ENCODE measurements around the gene SMOC2. TPM values are rescaled to one million over a fixed set of nuclear protein-coding genes. Genes with fewer than 3 reads are reported as not detected.

SMOC2 gene
- polyA plus RNA-seq, 1 of the 3 experiments (the other 2 are of a cell fraction), result not detected

DNA sequence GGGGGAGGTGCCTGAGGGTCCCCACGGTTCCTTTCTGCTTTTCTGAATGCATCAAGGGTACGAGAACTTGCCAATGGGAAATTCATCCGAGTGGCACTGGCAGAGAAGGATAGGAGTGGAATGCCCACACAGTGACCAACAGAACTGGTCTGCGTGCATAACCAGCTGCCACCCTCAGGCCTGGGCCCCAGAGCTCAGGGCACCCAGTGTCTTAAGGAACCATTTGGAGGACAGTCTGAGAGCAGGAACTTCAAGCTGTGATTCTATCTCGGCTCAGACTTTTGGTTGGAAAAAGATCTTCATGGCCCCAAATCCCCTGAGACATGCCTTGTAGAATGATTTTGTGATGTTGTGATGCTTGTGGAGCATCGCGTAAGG, 226.4 kb downstream of the SMOC2 start:
- CTCF ChIA-PET, result interaction anchor here (1.7 kb wide), 1 partner anchor 44 kb away, joined by 6 read pairs; no protein-coding TSS in a partner anchor
- POLR2A ChIA-PET, result no interaction called here
- H3K27me3 ChIP-seq (ENCODE audit: insufficient read depth), result no peaks in the 10 kb centered on the region
- no peak overlapping the region for H3K4me2 ChIP-seq
- no peaks in the 10 kb centered on the region for H3K36me3 ChIP-seq (replicated peaks in 1 of 2; ENCODE audit: control insufficient read depth in 1 of 2, insufficient read depth in 2 of 2, low read length in 1 of 2)
- H3K9me3 ChIP-seq, result no peaks in the 10 kb centered on the region
- H3K79me2 ChIP-seq (ENCODE audit: insufficient read depth), result no peaks in the 10 kb centered on the region
- WGBS (ENCODE audit: low lambda C conversion rate), result 44% methylated on average over 7 of the region's 7 CpGs
- no peaks in the 10 kb centered on the region; a peak in 1 of 4 replicates for H3K4me1 ChIP-seq (ENCODE audit: control insufficient read depth in 1 of 2, insufficient read depth in 2 of 2, low read depth in 1 of 2, low read length in 1 of 2)
- TF ChIP-seq TEAD4 (IDR thresholded peaks at IDR 0.05; ENCODE audit: borderline replicate concordance, insufficient read depth) (no peak), TCF12 (IDR thresholded peaks at IDR 0.05) (no peak), ELF1 (IDR thresholded peaks at IDR 0.05) (no peak), MXI1 (IDR thresholded peaks at IDR 0.05; ENCODE audit: low read depth, low read length) (no peak), EZH2phosphoT487 (IDR thresholded peaks at IDR 0.05; ENCODE audit: borderline replicate concordance, low read depth) (no peak), RFX5 (IDR thresholded peaks at IDR 0.05; ENCODE audit: low read length) (no peak), RXRA (IDR thresholded peaks at IDR 0.05; ENCODE audit: borderline replicate concordance, low read depth) (no peak), CHD2 (IDR thresholded peaks at IDR 0.05; ENCODE audit: low read length, partially characterized antibody) (no peak), YY1 (IDR thresholded peaks at IDR 0.05; ENCODE audit: low read depth) (no peak), SMC3 (IDR thresholded peaks at IDR 0.05; ENCODE audit: low read depth, low read length) (no peak), JUND (IDR thresholded peaks at IDR 0.05) (no peak)
- TF ChIP-seq, protein P1, sequence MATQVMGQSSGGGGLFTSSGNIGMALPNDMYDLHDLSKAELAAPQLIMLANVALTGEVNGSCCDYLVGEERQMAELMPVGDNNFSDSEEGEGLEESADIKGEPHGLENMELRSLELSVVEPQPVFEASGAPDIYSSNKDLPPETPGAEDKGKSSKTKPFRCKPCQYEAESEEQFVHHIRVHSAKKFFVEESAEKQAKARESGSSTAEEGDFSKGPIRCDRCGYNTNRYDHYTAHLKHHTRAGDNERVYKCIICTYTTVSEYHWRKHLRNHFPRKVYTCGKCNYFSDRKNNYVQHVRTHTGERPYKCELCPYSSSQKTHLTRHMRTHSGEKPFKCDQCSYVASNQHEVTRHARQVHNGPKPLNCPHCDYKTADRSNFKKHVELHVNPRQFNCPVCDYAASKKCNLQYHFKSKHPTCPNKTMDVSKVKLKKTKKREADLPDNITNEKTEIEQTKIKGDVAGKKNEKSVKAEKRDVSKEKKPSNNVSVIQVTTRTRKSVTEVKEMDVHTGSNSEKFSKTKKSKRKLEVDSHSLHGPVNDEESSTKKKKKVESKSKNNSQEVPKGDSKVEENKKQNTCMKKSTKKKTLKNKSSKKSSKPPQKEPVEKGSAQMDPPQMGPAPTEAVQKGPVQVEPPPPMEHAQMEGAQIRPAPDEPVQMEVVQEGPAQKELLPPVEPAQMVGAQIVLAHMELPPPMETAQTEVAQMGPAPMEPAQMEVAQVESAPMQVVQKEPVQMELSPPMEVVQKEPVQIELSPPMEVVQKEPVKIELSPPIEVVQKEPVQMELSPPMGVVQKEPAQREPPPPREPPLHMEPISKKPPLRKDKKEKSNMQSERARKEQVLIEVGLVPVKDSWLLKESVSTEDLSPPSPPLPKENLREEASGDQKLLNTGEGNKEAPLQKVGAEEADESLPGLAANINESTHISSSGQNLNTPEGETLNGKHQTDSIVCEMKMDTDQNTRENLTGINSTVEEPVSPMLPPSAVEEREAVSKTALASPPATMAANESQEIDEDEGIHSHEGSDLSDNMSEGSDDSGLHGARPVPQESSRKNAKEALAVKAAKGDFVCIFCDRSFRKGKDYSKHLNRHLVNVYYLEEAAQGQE (IDR thresholded peaks at IDR 0.05; ENCODE audit: low read depth, low read length), result no peak
- TF ChIP-seq, protein P2, sequence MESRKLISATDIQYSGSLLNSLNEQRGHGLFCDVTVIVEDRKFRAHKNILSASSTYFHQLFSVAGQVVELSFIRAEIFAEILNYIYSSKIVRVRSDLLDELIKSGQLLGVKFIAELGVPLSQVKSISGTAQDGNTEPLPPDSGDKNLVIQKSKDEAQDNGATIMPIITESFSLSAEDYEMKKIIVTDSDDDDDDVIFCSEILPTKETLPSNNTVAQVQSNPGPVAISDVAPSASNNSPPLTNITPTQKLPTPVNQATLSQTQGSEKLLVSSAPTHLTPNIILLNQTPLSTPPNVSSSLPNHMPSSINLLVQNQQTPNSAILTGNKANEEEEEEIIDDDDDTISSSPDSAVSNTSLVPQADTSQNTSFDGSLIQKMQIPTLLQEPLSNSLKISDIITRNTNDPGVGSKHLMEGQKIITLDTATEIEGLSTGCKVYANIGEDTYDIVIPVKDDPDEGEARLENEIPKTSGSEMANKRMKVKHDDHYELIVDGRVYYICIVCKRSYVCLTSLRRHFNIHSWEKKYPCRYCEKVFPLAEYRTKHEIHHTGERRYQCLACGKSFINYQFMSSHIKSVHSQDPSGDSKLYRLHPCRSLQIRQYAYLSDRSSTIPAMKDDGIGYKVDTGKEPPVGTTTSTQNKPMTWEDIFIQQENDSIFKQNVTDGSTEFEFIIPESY (IDR thresholded peaks at IDR 0.05; ENCODE audit: borderline replicate concordance, low read depth), result no peak
- DNase-seq, result no peak
- H3K27ac ChIP-seq (ENCODE audit: low read depth in 2 of 2, low read length in 1 of 2), result no peak overlapping the region
- H3K4me3 ChIP-seq (ENCODE audit: low read depth in 2 of 2, low read length in 1 of 2), result no peak overlapping the region
- H3K9me2 ChIP-seq, result no peaks in the 10 kb centered on the region
- H3F3A ChIP-seq (replicated peaks; ENCODE audit: insufficient read depth), result no peaks in the 10 kb centered on the region
- H3K9ac ChIP-seq, result no peak overlapping the region
- H2AFZ ChIP-seq (ENCODE audit: low read depth), result no peak overlapping the region
- no peaks in the 10 kb centered on the region for H4K20me1 ChIP-seq (ENCODE audit: insufficient read depth)
